PC-3 (cell line): ENCODE results near the gene OSMR. TPM values are rescaled to one million over a fixed set of nuclear protein-coding genes. Genes with fewer than 3 reads are reported as not detected.
A peak's percentile ranks its signal among the peaks of the same experiment; 100 is the strongest.

Experiments used
- ATAC-seq: fragments of 200-7000 bp; cut with Tn5 transposase; 2 replicates; pipeline ENCODE4 v1.9.1; 2020; ENCODE audit warnings: mild to moderate bottlenecking, moderate library complexity
- BruUV-seq: library from RNA; stranded (reverse); fragments of 400-500 nt; replicated peaks from 2 replicates; lab custom pipeline; 2021; lab: Mats Ljungman, UMichigan
- CTCF ChIA-PET: fragments of 300-600 bp; sonication (Branson Sonifier 250); formaldehyde crosslinking; loops from one replicate; lab custom pipeline; 2022; ENCODE audit warnings: antibody characterized with exemption; lab: Charles Lee
- POLR2A ChIA-PET: fragments of 300-600 bp; sonication (Branson Sonifier 250); formaldehyde crosslinking; loops from one replicate; lab custom pipeline; 2022; ENCODE audit warnings: antibody characterized with exemption; ENCODE audit not compliant: unreplicated experiment; lab: Charles Lee
- DNase-seq: peaks from one replicate; pipeline ENCODE4 v3.0.0-alpha.2; 2015
- H2AFZ ChIP-seq: fragments of 300-600 bp; sonication (generic); 2 replicates; pipeline ENCODE4 v1.6.0; 2016; ENCODE audit warnings: antibody characterized with exemption, low read length
- H3F3A ChIP-seq: fragments of 300-600 bp; sonication (generic); one replicate; pipeline ENCODE4 v1.6.0; 2017; ENCODE audit warnings: antibody characterized with exemption, low read length, control low read depth, mild to moderate bottlenecking; ENCODE audit not compliant: unreplicated experiment
- H3K27ac ChIP-seq: fragments of 300-600 bp; sonication (generic); 2 replicates; pipeline ENCODE4 v1.5.1; 2016; ENCODE audit warnings: mild to moderate bottlenecking, low read length
- H3K27me3 ChIP-seq: fragments of 300-600 bp; sonication (generic); 2 replicates; pipeline ENCODE4 v1.6.1; 2016; ENCODE audit warnings: low read length, mixed read lengths
- H3K36me3 ChIP-seq: fragments of 300-600 bp; sonication (generic); 2 replicates; pipeline ENCODE4 v1.6.1; 2016; ENCODE audit warnings: low read depth, mixed run types, low read length, mixed read lengths
- H3K4me1 ChIP-seq: fragments of 300-600 bp; sonication (generic); 2 replicates; pipeline ENCODE4 v1.5.1; 2016; ENCODE audit warnings: low read length; ENCODE audit not compliant: insufficient read depth
- H3K4me2 ChIP-seq: fragments of 300-600 bp; sonication (generic); 2 replicates; pipeline ENCODE4 v1.6.0; 2016; ENCODE audit warnings: low read length
- H3K4me3 ChIP-seq: fragments of 300-600 bp; sonication (generic); 2 replicates; pipeline ENCODE4 v1.5.1; 2016; ENCODE audit warnings: mild to moderate bottlenecking, low read length, mixed read lengths
- H3K79me2 ChIP-seq: fragments of 300-600 bp; sonication (generic); 2 replicates; pipeline ENCODE4 v1.6.1; 2017; ENCODE audit warnings: low read length, mixed read lengths
- H3K9ac ChIP-seq: fragments of 300-600 bp; sonication (generic); 2 replicates; pipeline ENCODE4 v1.6.0; 2016; ENCODE audit warnings: mild to moderate bottlenecking, low read length
- H3K9me2 ChIP-seq: fragments of 300-600 bp; sonication (generic); replicated peaks from 2 replicates; pipeline ENCODE4 v1.6.1; 2016; ENCODE audit warnings: mixed run types, low read length, mixed read lengths
- H3K9me3 ChIP-seq: fragments of 300-600 bp; sonication (generic); 2 replicates; pipeline ENCODE4 v1.6.1; 2016; ENCODE audit warnings: low read length, mixed read lengths
- H4K20me1 ChIP-seq: fragments of 300-600 bp; sonication (generic); 2 replicates; pipeline ENCODE4 v1.6.1; 2016; ENCODE audit warnings: low read length, mixed read lengths
- CTCF ChIP-seq: fragments of 300-600 bp; sonication (generic); conservative IDR thresholded peaks from 2 replicates; pipeline ENCODE4 v1.5.1; 2017; ENCODE audit warnings: antibody characterized with exemption, low read depth, mild to moderate bottlenecking, low read length
- EZH2 ChIP-seq: fragments of 300-600 bp; sonication (generic); IDR thresholded peaks from one replicate; pipeline ENCODE4 v1.6.1; 2017; ENCODE audit warnings: antibody characterized with exemption, mild to moderate bottlenecking, low read length; ENCODE audit not compliant: unreplicated experiment
- EZH2phosphoT487 ChIP-seq: fragments of 300-600 bp; sonication (generic); IDR thresholded peaks from 2 replicates; pipeline ENCODE4 v1.6.1; 2018; ENCODE audit warnings: mild to moderate bottlenecking, antibody characterized with exemption, low read length, borderline replicate concordance
- intact Hi-C: fragments of 100-400 bp; cut with micrococcal nuclease; formaldehyde crosslinking; loops from 2 replicates; pipeline ENCODE4 v1.9.0; 2023
- total RNA-seq: library from RNA; depleted of rRNA; stranded (reverse); fragments of >200 nt; gene quantifications from 2 replicates; pipeline ENCODE4 v1.2.3, GENCODE V29; 2014

Gene OSMR
- total RNA-seq, 1 experiment from 2014 or later, result 13.7 TPM

DNA sequence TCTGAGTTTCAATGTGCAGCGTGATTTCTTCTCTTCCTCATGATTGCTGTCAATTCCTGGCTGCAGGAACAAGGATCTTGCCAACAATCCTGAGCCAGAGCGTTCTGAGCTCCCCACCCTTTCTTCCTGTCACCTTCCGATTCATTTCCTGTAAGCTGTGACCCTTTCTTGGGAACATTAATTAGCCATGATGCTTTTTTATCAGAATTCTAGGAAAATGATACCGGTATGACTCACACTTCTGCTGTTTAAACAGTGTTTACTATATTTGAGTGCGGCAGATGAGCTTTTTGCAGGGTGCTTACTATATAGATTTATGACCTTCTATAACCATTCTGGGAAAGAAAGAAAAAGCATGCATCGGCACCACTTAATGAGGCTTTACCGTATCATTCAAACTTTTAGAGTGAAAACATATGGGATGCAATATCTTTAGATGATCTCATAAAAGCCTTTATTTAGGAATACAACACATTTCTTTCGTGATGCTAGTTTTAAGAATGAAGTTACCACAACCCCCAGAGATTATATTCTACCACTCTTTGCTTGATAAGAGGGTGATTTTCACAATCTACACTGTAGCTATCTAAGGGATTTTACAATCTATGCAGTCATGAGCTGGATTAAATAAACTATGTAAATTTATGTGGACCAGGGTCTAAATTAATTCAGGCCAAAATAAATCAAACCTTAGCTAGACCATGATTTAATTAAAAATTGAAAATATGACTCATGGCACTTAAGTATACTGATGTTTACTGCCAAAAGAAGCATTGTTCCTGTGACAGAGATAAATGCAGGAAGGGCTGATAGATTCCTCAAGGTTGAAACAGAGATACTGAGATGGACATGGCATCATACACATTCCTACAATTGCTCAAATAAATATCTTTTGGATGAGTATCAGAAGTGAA, 38.0 kb upstream of the OSMR start:
- Histone ChIP-seq H3K4me3 (no peak overlapping the region; the same call in 1 of the 2 replicates), H3K9ac (peak overlapping the region; percentile 48), H3K27me3 (no peaks in the 10 kb centered on the region), H3F3A (peaks cover 4% of the 10 kb centered on the region), H3K4me2 (peak overlapping the region; percentile 18), H3K9me2 (no peaks in the 10 kb centered on the region), H3K79me2 (no peaks in the 10 kb centered on the region), H2AFZ (no peak overlapping the region), H3K36me3 (no peaks in the 10 kb centered on the region), H4K20me1 (no peaks in the 10 kb centered on the region), H3K27ac (peak overlapping the region; percentile 73), H3K4me1 (peaks cover 41% of the 10 kb centered on the region), H3K9me3 (no peaks in the 10 kb centered on the region)
- ChIA-PET CTCF (interaction anchor here (0.6 to 4.9 kb wide), 12 partner anchors 15 to 387 kb away, joined by 3 to 114 read pairs (median 4); no protein-coding TSS in a partner anchor), POLR2A (interaction anchor here (0.6 to 1.0 kb wide), 5 partner anchors 12 to 366 kb away, joined by 3 to 6 read pairs (median 3); no protein-coding TSS in a partner anchor)
- DNase-seq (peak; percentile 92), ATAC-seq (peak; percentile 71)
- intact Hi-C loops, result loop anchor here (1.0 to 5.0 kb wide), 10 partner anchors 19 to 426 kb away; no protein-coding TSS in a partner anchor
- TF ChIP-seq EZH2phosphoT487, result no peak
- BruUV-seq, result no TSS peak

- peaks cover 41% of the 10 kb centered on the region for H3K4me1 ChIP-seq
- intact Hi-C loops, result loop anchor here (1.0 to 5.0 kb wide), 4 partner anchors 212 to 427 kb away; no protein-coding TSS in a partner anchor
- peaks cover 4% of the 10 kb centered on the region for H3F3A ChIP-seq
- H3K4me3 ChIP-seq, result no peak overlapping the region
- BruUV-seq, result no TSS peak
- DNase-seq (no peak), ATAC-seq (no peak)
- TF ChIP-seq CTCF (no peak), EZH2 (no peak), EZH2phosphoT487 (no peak)
- no peaks in the 10 kb centered on the region for H3K27me3 ChIP-seq
- no peak overlapping the region for H3K27ac ChIP-seq
- no peak overlapping the region for H2AFZ ChIP-seq
- no peak overlapping the region for H3K9ac ChIP-seq
- H3K36me3 ChIP-seq, result no peaks in the 10 kb centered on the region
- H3K9me3 ChIP-seq, result no peaks in the 10 kb centered on the region
- CTCF ChIA-PET, result interaction anchor here (0.7 to 4.9 kb wide), 8 partner anchors 14 to 388 kb away, joined by 3 to 114 read pairs (median 6); no protein-coding TSS in a partner anchor
- H3K4me2 ChIP-seq, result no peak overlapping the region
- POLR2A ChIA-PET, result interaction anchor here (0.6 kb wide), 2 partner anchors 13 to 341 kb away, joined by 3 to 4 read pairs; no protein-coding TSS in a partner anchor
- H3K79me2 ChIP-seq, result no peaks in the 10 kb centered on the region
- H4K20me1 ChIP-seq, result no peaks in the 10 kb centered on the region
- H3K9me2 ChIP-seq, result no peaks in the 10 kb centered on the region
Measured at GRCh38 chr5:38808666-38809343, 37.0 kb upstream of the OSMR start.
